Panc1 (cell line): ENCODE data around the gene ANKMY2.

Experiments used
- POLR2AphosphoS5 ChIP-seq: IDR thresholded peaks from 2 replicates; pipeline ENCODE4 v1.6.1; 2012; ENCODE audit warnings: mild to moderate bottlenecking, low read depth, low read length, moderate library complexity
- SIN3A ChIP-seq: IDR thresholded peaks from 2 replicates; pipeline ENCODE4 v1.6.1; 2012; ENCODE audit warnings: low read depth, mild to moderate bottlenecking, low read length, moderate library complexity, borderline replicate concordance; ENCODE audit not compliant: insufficient read depth
- TCF7L2 ChIP-seq: IDR thresholded peaks from 2 replicates; pipeline ENCODE4 v1.6.1; 2011; ENCODE audit warnings: mild to moderate bottlenecking, low read depth, low read length, inconsistent platforms
- TF ChIP-seq, protein P1 (sequence below), 2 experiments: IDR thresholded peaks; 2 replicates each; pipeline ENCODE4 v1.6.1; 2011 to 2012; ENCODE audit warnings: low read depth in 2 of 2, control low read depth in 1 of 2, low read length in 1 of 2, mild to moderate bottlenecking in 1 of 2, moderate library complexity in 1 of 2; ENCODE audit not compliant: insufficient read depth in 1 of 2
- TF ChIP-seq, protein P2 (sequence below): fragments of 450-650 bp; IDR thresholded peaks from 2 replicates; pipeline ENCODE4 v1.5.1; 2017; ENCODE audit warnings: mild to moderate bottlenecking

DNA sequence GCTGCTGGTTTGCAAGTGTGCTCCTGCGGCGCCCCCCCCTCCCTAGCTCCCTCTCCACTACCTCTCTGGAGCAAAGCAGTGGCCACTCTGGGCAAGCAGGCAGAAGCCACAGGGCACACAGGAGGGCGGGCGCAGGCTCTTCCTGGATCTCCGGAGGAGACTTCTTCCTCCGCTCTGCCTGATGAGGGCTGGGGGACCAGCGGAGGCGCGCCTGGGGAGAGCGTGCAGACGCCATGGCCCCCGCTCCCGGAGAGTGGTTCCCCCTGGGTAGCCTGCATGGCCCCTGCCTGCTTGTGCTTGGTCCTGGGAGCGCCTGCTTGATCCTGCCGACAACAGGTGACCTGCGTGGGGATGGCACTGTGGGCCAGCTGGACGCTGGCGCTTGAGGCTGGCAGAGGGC, 29.0 kb downstream of the ANKMY2 start:
- TF ChIP-seq, protein P1, sequence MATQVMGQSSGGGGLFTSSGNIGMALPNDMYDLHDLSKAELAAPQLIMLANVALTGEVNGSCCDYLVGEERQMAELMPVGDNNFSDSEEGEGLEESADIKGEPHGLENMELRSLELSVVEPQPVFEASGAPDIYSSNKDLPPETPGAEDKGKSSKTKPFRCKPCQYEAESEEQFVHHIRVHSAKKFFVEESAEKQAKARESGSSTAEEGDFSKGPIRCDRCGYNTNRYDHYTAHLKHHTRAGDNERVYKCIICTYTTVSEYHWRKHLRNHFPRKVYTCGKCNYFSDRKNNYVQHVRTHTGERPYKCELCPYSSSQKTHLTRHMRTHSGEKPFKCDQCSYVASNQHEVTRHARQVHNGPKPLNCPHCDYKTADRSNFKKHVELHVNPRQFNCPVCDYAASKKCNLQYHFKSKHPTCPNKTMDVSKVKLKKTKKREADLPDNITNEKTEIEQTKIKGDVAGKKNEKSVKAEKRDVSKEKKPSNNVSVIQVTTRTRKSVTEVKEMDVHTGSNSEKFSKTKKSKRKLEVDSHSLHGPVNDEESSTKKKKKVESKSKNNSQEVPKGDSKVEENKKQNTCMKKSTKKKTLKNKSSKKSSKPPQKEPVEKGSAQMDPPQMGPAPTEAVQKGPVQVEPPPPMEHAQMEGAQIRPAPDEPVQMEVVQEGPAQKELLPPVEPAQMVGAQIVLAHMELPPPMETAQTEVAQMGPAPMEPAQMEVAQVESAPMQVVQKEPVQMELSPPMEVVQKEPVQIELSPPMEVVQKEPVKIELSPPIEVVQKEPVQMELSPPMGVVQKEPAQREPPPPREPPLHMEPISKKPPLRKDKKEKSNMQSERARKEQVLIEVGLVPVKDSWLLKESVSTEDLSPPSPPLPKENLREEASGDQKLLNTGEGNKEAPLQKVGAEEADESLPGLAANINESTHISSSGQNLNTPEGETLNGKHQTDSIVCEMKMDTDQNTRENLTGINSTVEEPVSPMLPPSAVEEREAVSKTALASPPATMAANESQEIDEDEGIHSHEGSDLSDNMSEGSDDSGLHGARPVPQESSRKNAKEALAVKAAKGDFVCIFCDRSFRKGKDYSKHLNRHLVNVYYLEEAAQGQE (IDR thresholded peaks at IDR 0.05; ENCODE audit: insufficient read depth in 1 of 2, low read depth in 2 of 2, low read length in 1 of 2): no peak
- TF ChIP-seq, protein P2, sequence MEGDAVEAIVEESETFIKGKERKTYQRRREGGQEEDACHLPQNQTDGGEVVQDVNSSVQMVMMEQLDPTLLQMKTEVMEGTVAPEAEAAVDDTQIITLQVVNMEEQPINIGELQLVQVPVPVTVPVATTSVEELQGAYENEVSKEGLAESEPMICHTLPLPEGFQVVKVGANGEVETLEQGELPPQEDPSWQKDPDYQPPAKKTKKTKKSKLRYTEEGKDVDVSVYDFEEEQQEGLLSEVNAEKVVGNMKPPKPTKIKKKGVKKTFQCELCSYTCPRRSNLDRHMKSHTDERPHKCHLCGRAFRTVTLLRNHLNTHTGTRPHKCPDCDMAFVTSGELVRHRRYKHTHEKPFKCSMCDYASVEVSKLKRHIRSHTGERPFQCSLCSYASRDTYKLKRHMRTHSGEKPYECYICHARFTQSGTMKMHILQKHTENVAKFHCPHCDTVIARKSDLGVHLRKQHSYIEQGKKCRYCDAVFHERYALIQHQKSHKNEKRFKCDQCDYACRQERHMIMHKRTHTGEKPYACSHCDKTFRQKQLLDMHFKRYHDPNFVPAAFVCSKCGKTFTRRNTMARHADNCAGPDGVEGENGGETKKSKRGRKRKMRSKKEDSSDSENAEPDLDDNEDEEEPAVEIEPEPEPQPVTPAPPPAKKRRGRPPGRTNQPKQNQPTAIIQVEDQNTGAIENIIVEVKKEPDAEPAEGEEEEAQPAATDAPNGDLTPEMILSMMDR: no peak
- TF ChIP-seq SIN3A (no peak), POLR2AphosphoS5 (no peak), TCF7L2 (no peak)
